HepG2 (cell line): ENCODE data around the gene PRSS53. TPM values are rescaled to one million over a fixed set of nuclear protein-coding genes. Genes with fewer than 3 reads are reported as not detected.

ENCODE experiments used
- BRCA1 ChIP-seq: sonication (generic); formaldehyde crosslinking; IDR thresholded peaks from 2 replicates; pipeline ENCODE4 v1.4.0; 2020; ENCODE audit warnings: missing genetic modification reagents
- DRAP1 ChIP-seq: IDR thresholded peaks from 2 replicates; pipeline ENCODE4 v1.6.1; 2016; ENCODE audit warnings: missing genetic modification reagents, missing compliant biosample characterization
- E2F5 ChIP-seq: sonication (generic); formaldehyde crosslinking; conservative IDR thresholded peaks from 2 replicates; pipeline ENCODE4 v1.4.0; 2020; ENCODE audit warnings: missing genetic modification reagents
- FOXA3 ChIP-seq: IDR thresholded peaks from 2 replicates; pipeline ENCODE4 v1.6.1; 2016; ENCODE audit warnings: missing genetic modification reagents, missing compliant biosample characterization
- FOXJ3 ChIP-seq: sonication (generic); formaldehyde crosslinking; IDR thresholded peaks from 2 replicates; pipeline ENCODE4 v1.4.0; 2020; ENCODE audit warnings: missing genetic modification reagents, mild to moderate bottlenecking, borderline replicate concordance
- HIVEP1 ChIP-seq: sonication (generic); formaldehyde crosslinking; IDR thresholded peaks from 2 replicates; pipeline ENCODE4 v1.4.0; 2020; ENCODE audit warnings: mild to moderate bottlenecking, missing genetic modification reagents
- JARID2 ChIP-seq: sonication (generic); formaldehyde crosslinking; IDR thresholded peaks from 2 replicates; pipeline ENCODE4 v1.8.1; 2023; ENCODE audit warnings: missing genetic modification reagents, inconsistent platforms; ENCODE audit not compliant: insufficient replicate concordance
- MAFK ChIP-seq, 2 experiments: IDR thresholded peaks in 1 of 2; conservative IDR thresholded peaks in 1 of 2; 2 replicates each; pipeline ENCODE4 v1.6.1; 2011; ENCODE audit warnings: improper control_type of control experiment in 2 of 2, low read length in 2 of 2
- MTF1 ChIP-seq: sonication (generic); formaldehyde crosslinking; IDR thresholded peaks from 2 replicates; pipeline ENCODE4 v1.5.0; 2020; ENCODE audit warnings: missing genetic modification reagents
- MXD4 ChIP-seq: IDR thresholded peaks from 2 replicates; pipeline ENCODE4 v1.6.1; 2016; ENCODE audit warnings: mild to moderate bottlenecking, missing biosample characterization, missing genetic modification reagents
- NAIF1 ChIP-seq: sonication (generic); formaldehyde crosslinking; IDR thresholded peaks from 2 replicates; pipeline ENCODE4 v1.5.0; 2020; ENCODE audit warnings: mild to moderate bottlenecking, missing genetic modification reagents, borderline replicate concordance
- NR1H2 ChIP-seq: sonication (generic); formaldehyde crosslinking; IDR thresholded peaks from 2 replicates; pipeline ENCODE4 v1.8.1; 2022; ENCODE audit warnings: low read depth, missing genetic modification reagents, borderline replicate concordance
- SUZ12 ChIP-seq: fragments of 150-350 bp; IDR thresholded peaks from 2 replicates; pipeline ENCODE4 v1.6.1; 2014; ENCODE audit warnings: low read depth, low read length
- TRAFD1 ChIP-seq: sonication (generic); formaldehyde crosslinking; IDR thresholded peaks from 2 replicates; pipeline ENCODE4 v1.5.1; 2020; ENCODE audit warnings: missing genetic modification reagents, mild to moderate bottlenecking, borderline replicate concordance
- TSC22D2 ChIP-seq: sonication (generic); formaldehyde crosslinking; IDR thresholded peaks from 2 replicates; pipeline ENCODE4 v1.5.1; 2020; ENCODE audit warnings: missing genetic modification reagents, mild to moderate bottlenecking, borderline replicate concordance
- ZNF205 ChIP-seq: IDR thresholded peaks from 2 replicates; pipeline ENCODE4 v1.6.1; 2018; ENCODE audit warnings: missing biosample characterization, missing genetic modification reagents
- ZNF382 ChIP-seq: sonication (generic); formaldehyde crosslinking; IDR thresholded peaks from 2 replicates; pipeline ENCODE4 v1.5.0; 2020; ENCODE audit warnings: missing genetic modification reagents, mild to moderate bottlenecking, borderline replicate concordance
- ZNF564 ChIP-seq: sonication (generic); formaldehyde crosslinking; IDR thresholded peaks from 2 replicates; pipeline ENCODE4 v1.8.1; 2023; ENCODE audit warnings: mild to moderate bottlenecking, missing genetic modification reagents
- ZNF616 ChIP-seq: sonication (generic); formaldehyde crosslinking; IDR thresholded peaks from 2 replicates; pipeline ENCODE4 v1.5.0; 2020; ENCODE audit warnings: low read depth, mild to moderate bottlenecking, missing genetic modification reagents
- ZNF619 ChIP-seq: sonication (generic); formaldehyde crosslinking; IDR thresholded peaks from 2 replicates; pipeline ENCODE4 v1.4.0; 2020; ENCODE audit warnings: mild to moderate bottlenecking, missing genetic modification reagents
- ZNF703 ChIP-seq: sonication (generic); formaldehyde crosslinking; IDR thresholded peaks from 2 replicates; pipeline ENCODE4 v1.5.1; 2020; ENCODE audit warnings: missing genetic modification reagents, mild to moderate bottlenecking, moderate library complexity, borderline replicate concordance
- ZXDC ChIP-seq: sonication (generic); formaldehyde crosslinking; IDR thresholded peaks from 2 replicates; pipeline ENCODE4 v1.5.0; 2020; ENCODE audit warnings: mild to moderate bottlenecking, missing genetic modification reagents
- polyA plus RNA-seq, 8 experiments: library from polyadenylated mRNA; depleted of rRNA in 3 of 8; stranded (reverse) in 7 of 8; unstranded in 1 of 8; fragments of >200 nt; fragmentation: Illumina TruSeq in 4 of 8; extraction: Trizol in 4 of 8; gene quantifications; 2 replicates each; pipeline versions ENCODE4 v1.2.1 to v1.2.3, GENCODE V29; 2011 to 2016; ENCODE audit warnings: low read depth in 4 of 8, missing spikeins in 1 of 8, mixed read lengths in 1 of 8; ENCODE audit not compliant: insufficient read depth in 1 of 8
- total RNA-seq, 5 experiments: library from RNA; depleted of rRNA; stranded (reverse); fragments of >200 nt; fragmentation: Illumina TruSeq; extraction: Trizol; gene quantifications; 2 replicates each; pipeline ENCODE4 v1.2.3, GENCODE V29; 2016; ENCODE audit warnings: low read depth in 1 of 5
- TF ChIP-seq, protein P1 (sequence below): IDR thresholded peaks from 2 replicates; pipeline ENCODE4 v1.6.1; 2016; ENCODE audit warnings: mild to moderate bottlenecking

PRSS53 gene
- total and polyA plus RNA-seq, 2 of the 13 experiments (the other 11 are each of a cell fraction or from before 2014, with no cell fraction given): 2.2 to 7.4 TPM

GRCh38 chr16:31108035-31108793 is 19.5 kb upstream of the PRSS53 start, which contains the start of gene BCKDK (continued):
- TF ChIP-seq ZNF703 (CRISPR knock-in tag) (peak; percentile 83), HIVEP1 (CRISPR knock-in tag) (no peak), MAFK (conservative IDR thresholded peaks at IDR 0.05 in 1 of 2, IDR thresholded peaks at IDR 0.05 in 1 of 2; ENCODE audit: low read length in 2 of 2) (no peak), MXD4 (CRISPR knock-in tag) (no peak), SUZ12 (peak; percentile 69), MTF1 (CRISPR knock-in tag) (no peak), ZNF564 (CRISPR knock-in tag) (peak; percentile 18; the same call in 1 of the 2 replicates), BRCA1 (CRISPR knock-in tag) (peak; percentile 67; the same call in 1 of the 2 replicates), FOXJ3 (CRISPR knock-in tag) (no peak), ZNF616 (CRISPR knock-in tag) (0 out of 2 replicates have a peak, but pooled peaks have one; percentile 60), FOXA3 (CRISPR knock-in tag) (peak; percentile 37; the same call in 1 of the 2 replicates), TRAFD1 (CRISPR knock-in tag) (no peak), NR1H2 (no peak), ZNF382 (no peak), ZNF619 (CRISPR knock-in tag) (no peak), DRAP1 (CRISPR knock-in tag) (peak; percentile 81), TSC22D2 (CRISPR knock-in tag) (no peak), E2F5 (CRISPR knock-in tag) (no peak; the same call in 1 of the 2 replicates), ZNF205 (peak; percentile 27; the same call in 1 of the 2 replicates), JARID2 (no peak), NAIF1 (CRISPR knock-in tag) (no peak), ZXDC (0 out of 2 replicates have a peak, but pooled peaks have one; percentile 21)
- TF ChIP-seq, protein P1, sequence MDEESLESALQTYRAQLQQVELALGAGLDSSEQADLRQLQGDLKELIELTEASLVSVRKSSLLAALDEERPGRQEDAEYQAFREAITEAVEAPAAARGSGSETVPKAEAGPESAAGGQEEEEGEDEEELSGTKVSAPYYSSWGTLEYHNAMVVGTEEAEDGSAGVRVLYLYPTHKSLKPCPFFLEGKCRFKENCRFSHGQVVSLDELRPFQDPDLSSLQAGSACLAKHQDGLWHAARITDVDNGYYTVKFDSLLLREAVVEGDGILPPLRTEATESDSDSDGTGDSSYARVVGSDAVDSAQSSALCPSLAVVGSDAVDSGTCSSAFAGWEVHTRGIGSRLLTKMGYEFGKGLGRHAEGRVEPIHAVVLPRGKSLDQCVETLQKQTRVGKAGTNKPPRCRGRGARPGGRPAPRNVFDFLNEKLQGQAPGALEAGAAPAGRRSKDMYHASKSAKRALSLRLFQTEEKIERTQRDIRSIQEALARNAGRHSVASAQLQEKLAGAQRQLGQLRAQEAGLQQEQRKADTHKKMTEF (CRISPR knock-in tag): peak; percentile 83; the same call in 1 of the 2 replicates
